SU-DHL-6 (cell line): Measurements from ENCODE around the gene DYSF.

Experiments used
- H2AFZ ChIP-seq: fragments of 200-600 bp; sonication (generic); 2 replicates; pipeline ENCODE4 v1.6.1; 2014; ENCODE audit warnings: low read depth, mild to moderate bottlenecking, moderate library complexity, mixed read lengths, antibody characterized with exemption, low read length; ENCODE audit not compliant: severe bottlenecking
- H3F3A ChIP-seq: fragments of 200-600 bp; shearing (Covaris generic); 2 replicates; pipeline ENCODE4 v1.6.0; 2016; ENCODE audit warnings: antibody characterized with exemption, mild to moderate bottlenecking; ENCODE audit not compliant: insufficient read depth
- H3K27ac ChIP-seq: fragments of 200-600 bp; sonication (generic); 2 replicates; pipeline ENCODE4 v1.5.1; 2016; ENCODE audit warnings: low read depth, mild to moderate bottlenecking, low read length, moderate library complexity, mixed read lengths
- H3K27me3 ChIP-seq: fragments of 200-600 bp; sonication (generic), shearing (Covaris generic); 2 replicates; pipeline ENCODE4 v1.6.0; 2014; ENCODE audit warnings: mild to moderate bottlenecking, low read length
- H3K36me3 ChIP-seq: fragments of 200-600 bp; sonication (generic); 2 replicates; pipeline ENCODE4 v1.6.1; 2014; ENCODE audit warnings: mild to moderate bottlenecking, low read length, mixed read lengths
- H3K4me2 ChIP-seq: fragments of 300-600, 200-600 bp; shearing (Covaris generic), sonication (generic); 2 replicates; pipeline ENCODE4 v1.6.0; 2014; ENCODE audit warnings: low read length, low read depth, mild to moderate bottlenecking; ENCODE audit not compliant: poor library complexity, severe bottlenecking
- H3K4me3 ChIP-seq: fragments of 200-600 bp; sonication (generic); 2 replicates; pipeline ENCODE4 v1.5.1; 2014; ENCODE audit warnings: antibody characterized with exemption, low read length, mild to moderate bottlenecking, mixed read lengths; ENCODE audit not compliant: insufficient read depth, poor library complexity, severe bottlenecking
- H3K79me2 ChIP-seq: fragments of 200-600 bp; sonication (generic); 2 replicates; pipeline ENCODE4 v1.6.1; 2014; ENCODE audit warnings: mild to moderate bottlenecking, low read length, moderate library complexity; ENCODE audit not compliant: insufficient read depth
- H3K9ac ChIP-seq: fragments of 200-600 bp; sonication (generic); 2 replicates; pipeline ENCODE4 v1.7.0; 2014; ENCODE audit warnings: mild to moderate bottlenecking, low read length
- H3K9me2 ChIP-seq: fragments of 200-600 bp; sonication (generic); replicated peaks from 2 replicates; pipeline ENCODE4 v1.6.1; 2014; ENCODE audit warnings: low read length; ENCODE audit not compliant: insufficient read depth
- H3K9me3 ChIP-seq: fragments of 200-600 bp; sonication (generic); 2 replicates; pipeline ENCODE4 v1.6.1; 2014; ENCODE audit warnings: low read length, mixed read lengths; ENCODE audit not compliant: insufficient read depth
- H4K20me1 ChIP-seq: fragments of 200-600 bp; sonication (generic); 2 replicates; pipeline ENCODE4 v1.6.1; 2014; ENCODE audit warnings: low read depth, mild to moderate bottlenecking, antibody characterized with exemption, low read length, moderate library complexity, mixed read lengths
- EZH2phosphoT487 ChIP-seq: fragments of 200-600 bp; sonication (generic), shearing (Covaris generic); conservative IDR thresholded peaks from 2 replicates; pipeline ENCODE4 v1.6.1; 2018; ENCODE audit warnings: mild to moderate bottlenecking, antibody characterized with exemption, low read length, moderate library complexity, mixed read lengths
- TF ChIP-seq, protein P1 (sequence below): fragments of 200-600 bp; sonication (generic); IDR thresholded peaks from one replicate; pipeline ENCODE4 v1.5.1; 2017; ENCODE audit warnings: antibody characterized with exemption, mild to moderate bottlenecking, low read length, moderate library complexity; ENCODE audit not compliant: insufficient read depth, poor library complexity, severe bottlenecking

The DYSF gene

DNA sequence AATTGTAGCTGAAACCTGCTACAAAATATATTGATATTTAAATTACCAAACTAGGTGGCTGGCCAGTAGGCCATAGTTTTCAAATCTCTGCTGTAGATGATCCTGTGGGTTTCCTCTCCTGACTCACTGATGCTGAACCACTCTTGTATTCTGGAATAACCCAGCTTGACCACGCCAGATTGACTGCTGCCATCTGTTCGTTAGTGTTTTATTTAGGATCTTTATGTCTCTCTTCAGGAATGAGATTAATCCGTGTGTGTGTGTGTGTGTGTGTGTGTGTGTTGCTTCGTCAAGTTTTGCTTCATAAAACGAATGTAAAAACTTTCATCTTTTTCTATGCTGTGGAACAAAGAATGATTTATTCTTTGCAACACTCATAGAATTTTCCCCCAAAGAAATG lies 187.1 kb downstream of the DYSF start:
- Histone ChIP-seq H3K79me2 (no peaks in the 10 kb centered on the region), H3K36me3 (no peaks in the 10 kb centered on the region), H3K4me3 (no peak overlapping the region), H3K9me3 (no peaks in the 10 kb centered on the region), H3F3A (no peaks in the 10 kb centered on the region), H3K9ac (no peak overlapping the region), H3K9me2 (no peaks in the 10 kb centered on the region), H3K27me3 (0 out of 2 replicates have a peak, but pooled peaks cover 3% of the 10 kb centered on the region), H2AFZ (no peak overlapping the region), H4K20me1 (no peaks in the 10 kb centered on the region), H3K4me2 (no peak overlapping the region), H3K27ac (no peak overlapping the region)
- TF ChIP-seq EZH2phosphoT487, result no peak
- TF ChIP-seq, protein P1, sequence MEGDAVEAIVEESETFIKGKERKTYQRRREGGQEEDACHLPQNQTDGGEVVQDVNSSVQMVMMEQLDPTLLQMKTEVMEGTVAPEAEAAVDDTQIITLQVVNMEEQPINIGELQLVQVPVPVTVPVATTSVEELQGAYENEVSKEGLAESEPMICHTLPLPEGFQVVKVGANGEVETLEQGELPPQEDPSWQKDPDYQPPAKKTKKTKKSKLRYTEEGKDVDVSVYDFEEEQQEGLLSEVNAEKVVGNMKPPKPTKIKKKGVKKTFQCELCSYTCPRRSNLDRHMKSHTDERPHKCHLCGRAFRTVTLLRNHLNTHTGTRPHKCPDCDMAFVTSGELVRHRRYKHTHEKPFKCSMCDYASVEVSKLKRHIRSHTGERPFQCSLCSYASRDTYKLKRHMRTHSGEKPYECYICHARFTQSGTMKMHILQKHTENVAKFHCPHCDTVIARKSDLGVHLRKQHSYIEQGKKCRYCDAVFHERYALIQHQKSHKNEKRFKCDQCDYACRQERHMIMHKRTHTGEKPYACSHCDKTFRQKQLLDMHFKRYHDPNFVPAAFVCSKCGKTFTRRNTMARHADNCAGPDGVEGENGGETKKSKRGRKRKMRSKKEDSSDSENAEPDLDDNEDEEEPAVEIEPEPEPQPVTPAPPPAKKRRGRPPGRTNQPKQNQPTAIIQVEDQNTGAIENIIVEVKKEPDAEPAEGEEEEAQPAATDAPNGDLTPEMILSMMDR, result no peak

DNA sequence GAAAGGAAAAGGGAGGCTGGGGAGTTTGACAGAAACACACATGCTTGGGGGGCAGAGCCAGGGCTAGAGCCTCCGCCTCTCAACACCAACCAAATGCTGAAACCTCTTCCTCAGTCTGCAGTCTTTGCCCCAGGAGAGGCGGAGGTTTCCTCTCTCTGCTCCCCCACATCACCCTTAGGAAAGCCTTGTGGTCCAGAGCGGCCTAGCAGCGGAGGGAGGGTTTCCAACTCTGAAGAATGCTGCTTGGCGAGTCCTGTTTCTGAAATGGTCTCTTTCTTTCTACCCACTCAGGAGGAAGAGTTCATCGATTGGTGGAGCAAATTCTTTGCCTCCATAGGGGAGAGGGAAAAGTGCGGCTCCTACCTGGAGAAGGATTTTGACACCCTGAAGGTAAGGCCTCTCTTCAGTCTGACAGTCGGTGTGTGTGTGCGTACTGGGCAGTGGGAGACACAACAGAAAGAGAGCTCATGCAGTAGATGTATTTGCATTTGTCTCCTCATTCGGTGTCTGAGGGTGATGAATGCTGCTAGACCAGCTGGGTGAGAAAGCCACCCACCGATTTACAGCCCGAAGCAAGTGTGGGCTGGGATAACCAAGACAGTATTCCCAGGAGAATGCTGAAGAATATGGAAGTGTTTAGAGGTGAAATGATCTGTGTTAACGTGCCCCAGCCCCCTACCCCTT lies 190.5 kb downstream of the DYSF start:
- Histone ChIP-seq H3K9ac (no peak overlapping the region), H3K9me2 (no peaks in the 10 kb centered on the region), H2AFZ (no peak overlapping the region), H4K20me1 (no peaks in the 10 kb centered on the region), H3K4me2 (no peak overlapping the region), H3K27me3 (0 out of 2 replicates have a peak, but pooled peaks cover 3% of the 10 kb centered on the region), H3K36me3 (no peaks in the 10 kb centered on the region), H3K9me3 (no peaks in the 10 kb centered on the region), H3K27ac (no peak overlapping the region), H3F3A (no peaks in the 10 kb centered on the region), H3K4me3 (no peak overlapping the region), H3K79me2 (no peaks in the 10 kb centered on the region)
- TF ChIP-seq, protein P1, result no peak

DNA sequence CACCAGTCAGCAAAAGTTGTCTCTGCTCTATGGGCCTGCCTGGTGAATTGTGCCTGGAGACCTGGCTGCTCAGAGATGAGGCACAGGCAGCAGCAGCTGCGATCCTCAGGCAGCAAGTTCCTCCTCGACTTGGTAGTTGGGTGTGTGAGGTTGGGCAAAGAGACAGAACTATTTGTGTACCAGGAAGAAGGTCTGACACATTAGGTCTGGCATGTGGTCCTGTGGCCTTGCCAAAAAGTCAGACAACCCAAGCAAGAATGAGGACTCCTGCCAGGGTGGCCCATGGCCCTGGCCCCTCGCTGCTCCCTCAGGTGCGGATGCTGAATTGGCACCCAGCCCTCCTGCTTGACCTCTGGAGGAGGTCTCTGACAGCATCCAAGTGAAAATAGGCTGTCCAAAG lies 192.7 kb downstream of the DYSF start:
- Histone ChIP-seq H3K9me3 (no peaks in the 10 kb centered on the region), H3F3A (no peaks in the 10 kb centered on the region), H3K27me3 (no peaks in the 10 kb centered on the region), H3K36me3 (no peaks in the 10 kb centered on the region), H3K9me2 (no peaks in the 10 kb centered on the region), H3K4me3 (no peak overlapping the region), H3K4me2 (no peak overlapping the region), H3K79me2 (no peaks in the 10 kb centered on the region), H4K20me1 (no peaks in the 10 kb centered on the region), H2AFZ (no peak overlapping the region), H3K27ac (no peak overlapping the region), H3K9ac (no peak overlapping the region)
- TF ChIP-seq EZH2phosphoT487, result no peak
- TF ChIP-seq, protein P1, result no peak
